HG03520 (cell line): ENCODE results near the gene TRIP10.
"Not testable (repeated sequence)": the region's sequence is repeated elsewhere in the genome, so short reads cannot be mapped to it uniquely, and the experiment has no call there.

Experiments used
- ATAC-seq: cut with Tn5 transposase; IDR thresholded peaks from one replicate; pipeline ENCODE4 v1.9.1; 2021; ENCODE audit warnings: mild to moderate bottlenecking, moderate library complexity; ENCODE audit not compliant: unreplicated experiment

The TRIP10 gene

GRCh38 chr19:6740589-6741343, 1.3 kb downstream of the TRIP10 start:
- no peak for ATAC-seq

GRCh38 chr19:6743066-6743465, 3.6 kb downstream of the TRIP10 start:
- ATAC-seq: no peak

DNA sequence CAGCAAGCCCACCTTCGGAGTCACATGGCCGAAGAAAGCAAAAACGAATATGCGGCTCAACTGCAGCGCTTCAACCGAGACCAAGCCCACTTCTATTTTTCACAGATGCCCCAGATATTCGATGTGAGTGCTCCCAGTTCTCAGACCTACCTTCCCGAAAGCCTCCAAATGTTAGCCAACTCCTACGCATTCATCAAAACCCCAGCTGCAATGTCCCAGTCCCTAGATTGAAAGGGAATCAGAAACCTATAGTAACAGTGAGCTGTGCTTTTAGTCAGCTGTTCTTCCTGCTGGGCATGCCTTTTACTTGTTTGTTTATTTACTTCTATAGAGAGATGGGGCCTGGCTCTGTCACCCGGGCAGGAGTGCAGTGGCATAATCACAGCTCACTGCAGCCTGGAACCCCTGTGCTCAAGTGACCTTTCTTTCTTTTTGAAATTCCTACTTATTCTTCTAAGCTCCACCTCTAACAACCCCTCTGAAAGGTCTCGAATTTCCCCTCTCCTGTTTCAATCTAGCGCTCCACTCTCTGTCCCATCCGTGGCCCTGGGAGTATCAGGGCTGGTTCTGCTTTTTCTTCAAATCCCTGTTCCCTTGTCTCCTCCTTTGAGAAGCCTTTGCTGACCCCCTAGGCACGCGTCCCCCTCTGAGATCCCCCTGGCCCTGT, 4.4 kb downstream of the TRIP10 start:
- no peak for ATAC-seq

DNA sequence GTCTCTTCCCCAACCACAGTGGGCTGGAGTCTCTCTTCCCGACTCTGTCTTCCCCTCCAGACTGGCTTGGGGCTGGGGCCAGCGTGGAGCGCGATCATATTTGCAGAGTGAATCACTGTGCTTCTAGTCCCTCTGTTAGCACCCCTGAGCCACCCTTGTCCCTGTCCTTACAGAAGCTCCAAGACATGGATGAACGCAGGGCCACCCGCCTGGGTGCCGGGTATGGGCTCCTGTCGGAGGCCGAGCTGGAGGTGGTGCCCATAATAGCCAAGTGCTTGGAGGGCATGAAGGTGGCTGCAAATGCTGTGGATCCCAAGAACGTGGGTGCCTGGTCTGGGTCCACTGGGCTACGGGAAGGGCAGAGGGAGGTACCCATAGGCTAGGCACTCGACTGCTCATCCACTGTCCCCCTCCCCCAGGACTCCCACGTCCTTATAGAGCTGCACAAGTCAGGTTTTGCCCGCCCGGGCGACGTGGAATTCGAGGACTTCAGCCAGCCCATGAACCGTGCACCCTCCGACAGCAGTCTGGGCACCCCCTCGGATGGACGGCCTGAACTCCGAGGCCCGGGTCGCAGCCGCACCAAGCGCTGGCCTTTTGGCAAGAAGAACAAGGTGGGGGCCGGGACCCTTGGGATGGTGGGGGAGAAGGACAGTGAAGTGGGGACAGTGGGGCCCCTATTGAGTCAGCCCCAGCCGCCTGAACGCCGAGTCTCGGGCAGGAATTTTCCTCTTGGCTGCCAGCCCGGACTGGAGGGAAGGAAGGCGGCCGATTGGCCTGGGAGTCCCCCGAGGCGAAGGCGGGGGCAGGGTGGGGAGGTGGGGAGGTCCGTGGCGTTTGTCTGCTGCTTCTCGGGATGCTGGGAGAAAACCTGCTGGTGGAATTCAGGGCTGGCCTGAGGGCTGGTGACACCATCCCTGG, 5.2 kb downstream of the TRIP10 start:
- no peak for ATAC-seq

- no peak for ATAC-seq
Observed at GRCh38 chr19:6745965-6746364, 6.5 kb downstream of the TRIP10 start.

GRCh38 chr19:6748543-6748942, 9.1 kb downstream of the TRIP10 start:
- ATAC-seq: not testable (repeated sequence)

- ATAC-seq: no peak
Observed at GRCh38 chr19:6750062-6750461, 10.6 kb downstream of the TRIP10 start.

DNA sequence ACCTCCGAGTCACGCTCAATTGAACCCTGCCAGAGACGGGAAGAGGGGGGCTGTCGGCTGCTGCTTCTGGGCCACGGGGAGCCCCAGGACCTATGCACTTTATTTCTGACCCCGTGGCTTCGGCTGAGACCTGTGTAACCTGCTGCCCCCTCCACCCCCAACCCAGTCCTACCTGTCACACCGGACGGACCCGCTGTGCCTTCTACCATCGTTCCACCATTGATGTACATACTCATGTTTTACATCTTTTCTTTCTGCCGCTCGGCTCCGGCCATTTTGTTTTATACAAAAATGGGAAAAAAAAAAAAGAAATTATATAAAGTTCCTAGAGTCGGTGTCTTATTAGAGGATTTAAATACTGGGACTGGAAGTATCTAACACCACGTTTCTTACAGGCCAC, 11.7 kb downstream of the TRIP10 start:
- ATAC-seq: no peak

GRCh38 chr19:6752256-6753177, 13.0 kb downstream of the TRIP10 start:
- no peak for ATAC-seq

DNA sequence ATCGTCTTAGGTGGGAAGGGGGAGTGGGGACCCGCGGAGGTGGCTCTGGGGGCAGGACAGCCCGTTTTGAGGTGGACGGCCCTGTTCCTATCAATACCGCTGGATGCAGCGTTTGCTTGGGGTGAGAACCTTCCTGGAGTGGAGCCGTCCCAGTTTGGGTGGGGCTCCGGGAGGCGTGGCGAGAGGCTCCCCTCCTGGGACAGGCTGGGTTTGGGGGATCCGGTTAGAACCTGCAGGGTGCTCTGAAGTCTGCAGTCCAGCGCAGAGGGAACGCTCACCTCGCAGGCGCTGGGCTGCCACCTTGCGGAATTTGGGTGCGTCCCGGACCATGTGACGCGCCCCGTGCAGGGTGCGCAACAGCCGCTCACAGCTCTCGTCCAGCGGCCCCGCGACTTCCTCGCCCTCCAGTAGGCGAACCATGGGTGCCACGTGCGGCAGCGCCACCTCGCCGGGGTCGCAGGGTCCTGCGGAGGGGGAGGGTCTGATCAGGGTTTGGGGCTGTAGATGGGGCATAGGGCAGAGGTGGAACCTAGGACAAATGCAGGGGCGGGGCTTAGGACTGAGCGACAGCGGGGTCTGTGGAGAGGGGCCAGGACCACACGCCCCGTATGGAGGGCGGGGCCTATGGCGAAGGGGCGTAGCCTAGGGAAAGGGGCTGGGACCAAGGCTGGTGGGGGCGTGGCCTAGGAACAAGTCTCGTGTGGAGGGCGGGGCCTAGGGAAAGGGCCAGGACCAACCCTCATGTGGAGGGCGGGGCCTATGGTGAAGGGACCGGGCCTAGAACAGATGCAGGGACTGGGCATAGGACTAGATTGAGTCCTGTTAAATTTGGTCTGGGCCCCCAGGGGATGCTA, 13.9 kb downstream of the TRIP10 start:
- peak; percentile 71 for ATAC-seq

DNA sequence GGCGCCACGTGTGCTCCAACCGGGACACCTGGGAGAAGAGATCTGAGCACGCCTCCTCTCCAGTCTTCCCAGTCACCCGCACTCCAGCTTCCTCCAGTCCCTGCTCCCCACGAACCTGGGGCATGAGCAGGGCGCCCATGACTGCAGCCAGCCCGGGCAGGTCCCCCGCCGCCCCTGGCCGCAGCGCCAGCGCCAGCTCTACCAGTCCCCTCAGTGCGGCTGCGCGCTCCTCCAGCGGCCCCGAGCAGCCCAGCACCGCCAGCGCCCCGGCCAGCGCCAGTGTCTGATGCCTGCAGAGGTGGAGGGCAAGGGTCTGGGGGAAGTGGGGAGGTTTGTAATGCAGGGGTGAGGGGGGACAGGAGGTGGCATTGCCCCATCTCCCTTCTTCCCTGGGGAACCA, 14.7 kb downstream of the TRIP10 start:
- no peak for ATAC-seq

DNA sequence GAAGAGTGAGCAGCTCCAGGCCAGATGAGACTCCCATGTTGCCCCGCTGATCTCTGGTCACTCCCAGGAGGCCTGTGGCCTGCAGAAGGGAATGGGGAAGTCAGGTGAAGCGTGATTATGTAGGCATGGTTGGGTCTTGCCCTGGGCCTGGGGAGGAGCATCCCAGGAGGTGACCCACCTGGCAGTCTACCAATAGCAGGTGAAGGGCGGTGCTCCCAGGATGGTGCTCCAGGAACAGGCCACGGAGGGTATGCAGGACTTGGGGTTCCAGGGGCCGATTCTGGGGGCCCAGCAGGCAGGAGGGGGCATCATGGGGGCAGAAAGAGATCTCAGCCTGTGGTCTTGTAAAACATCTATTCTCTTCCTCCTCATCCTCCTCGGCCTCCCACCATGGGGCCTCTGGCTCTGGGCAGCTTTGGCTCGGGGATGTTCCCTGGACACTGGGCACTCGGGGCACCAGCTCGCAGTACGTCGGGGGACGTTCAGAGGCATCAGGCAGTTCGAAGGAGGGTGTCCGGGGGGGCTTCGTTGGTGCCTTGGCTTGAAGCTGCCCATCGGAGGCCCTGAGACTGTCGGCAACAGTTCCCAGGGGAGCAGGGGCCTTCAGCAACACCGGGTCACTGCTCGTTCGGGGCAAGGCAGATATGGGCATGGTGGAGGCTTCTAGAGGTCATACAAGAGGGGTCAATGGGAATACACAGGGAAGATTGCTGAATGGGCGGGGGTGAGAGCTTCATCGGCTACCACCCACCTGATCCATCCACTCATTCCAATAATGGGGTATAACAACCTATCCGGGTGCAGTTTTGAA, 15.4 kb downstream of the TRIP10 start:
- no peak for ATAC-seq

DNA sequence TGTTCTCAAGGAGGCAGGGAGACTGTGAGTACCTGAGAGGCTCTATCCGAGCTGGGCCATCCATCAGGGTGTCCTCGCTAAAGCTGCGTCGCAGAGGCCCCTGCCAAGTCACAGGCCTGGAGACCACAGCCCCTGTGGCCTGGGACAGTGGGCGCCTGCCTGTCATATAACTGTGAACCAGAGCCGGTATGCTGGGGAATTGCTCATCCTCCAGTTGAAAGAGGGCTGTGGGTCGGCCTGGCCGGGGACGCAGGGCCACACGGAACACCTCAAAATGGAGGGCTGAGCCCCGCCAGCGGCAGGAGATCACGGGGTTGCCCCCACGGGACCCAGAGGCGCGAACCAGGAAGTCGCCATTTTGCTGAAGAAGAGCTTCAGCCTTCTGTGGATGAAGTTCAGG, 21.1 kb downstream of the TRIP10 start:
- ATAC-seq: no peak

GRCh38 chr19:6761053-6761676, 21.7 kb downstream of the TRIP10 start:
- ATAC-seq: no peak

GRCh38 chr19:6762253-6762797, 22.8 kb downstream of the TRIP10 start:
- not testable (repeated sequence) for ATAC-seq

GRCh38 chr19:6765738-6766356, 26.4 kb downstream of the TRIP10 start:
- ATAC-seq: no peak

DNA sequence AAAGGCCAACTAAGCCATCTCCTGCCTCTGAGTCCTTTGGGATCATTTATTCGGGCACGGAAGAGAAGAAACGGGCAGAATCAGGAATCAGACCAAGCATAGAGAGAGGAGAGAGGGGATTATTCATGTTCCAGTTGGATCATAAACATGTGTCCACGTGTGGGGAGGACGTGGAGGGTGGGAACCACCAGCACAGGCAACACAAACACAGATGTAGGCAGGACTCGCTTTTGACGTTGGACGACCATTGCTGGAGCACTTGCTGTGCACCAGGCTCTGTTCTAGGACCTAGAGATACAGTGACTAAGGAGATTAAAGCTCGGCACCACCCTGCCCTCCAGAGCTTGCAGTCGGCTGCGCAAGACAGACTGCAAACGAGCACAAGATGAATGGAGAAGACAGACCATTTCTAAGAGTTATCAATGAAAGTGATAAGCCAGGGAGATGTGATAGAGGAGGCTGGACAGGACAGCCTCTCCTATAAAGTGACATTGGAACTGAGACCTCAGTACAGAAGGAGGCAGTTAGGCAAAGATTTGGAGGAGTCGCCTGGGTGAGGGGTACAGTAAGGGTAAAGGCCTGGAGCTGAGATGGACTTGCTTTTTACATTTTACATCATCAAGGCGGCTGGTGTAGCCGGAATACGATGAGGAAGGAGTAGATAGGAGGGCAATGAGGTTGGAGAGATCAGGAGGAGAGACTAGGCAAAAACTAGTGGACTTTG, 27.0 kb downstream of the TRIP10 start:
- ATAC-seq: no peak
